Fibroblast of the conjunctiva (primary cell): Measurements from ENCODE around the gene GLRB.
"Not testable (repeated sequence)": the region's sequence is repeated elsewhere in the genome, so short reads cannot be mapped to it uniquely, and the experiment has no call there.

ENCODE experiments used
- DNase-seq: peaks from one replicate; pipeline ENCODE4 v3.0.0-alpha.2; 2010; ENCODE audit warnings: low read depth

GLRB gene

GRCh38 chr4:157128395-157128794, 52.4 kb downstream of the GLRB start:
- DNase-seq: peak; percentile 24

- DNase-seq: no peak
These were observed 66.0 kb downstream of the GLRB start for GRCh38 chr4:157141976-157142375.

GRCh38 chr4:157143369-157143768, 67.4 kb downstream of the GLRB start:
- DNase-seq: no peak

- peak; percentile 29 for DNase-seq
These were observed 75.8 kb downstream of the GLRB start for GRCh38 chr4:157151711-157152110.

GRCh38 chr4:157165935-157166610, 90.1 kb downstream of the GLRB start:
- no peak for DNase-seq

GRCh38 chr4:157170321-157170720, 94.4 kb downstream of the GLRB start:
- DNase-seq: no peak

- peak; percentile 9 for DNase-seq
These were observed 96.1 kb downstream of the GLRB start for GRCh38 chr4:157172011-157172410.

GRCh38 chr4:157180268-157180667, 104.3 kb downstream of the GLRB start:
- DNase-seq: not testable (repeated sequence)

GRCh38 chr4:157184300-157184699, 108.3 kb downstream of the GLRB start:
- no peak for DNase-seq

- DNase-seq: no peak
These were observed 109.4 kb downstream of the GLRB start for GRCh38 chr4:157185363-157185762.

- DNase-seq: no peak
These were observed 119.4 kb downstream of the GLRB start for GRCh38 chr4:157195374-157195773.

- DNase-seq: no peak
These were observed 120.1 kb downstream of the GLRB start for GRCh38 chr4:157196046-157196445.

- DNase-seq: no peak
These were observed 128.8 kb downstream of the GLRB start for GRCh38 chr4:157204634-157205244.

- DNase-seq: peak; percentile 9
These were observed 141.8 kb downstream of the GLRB start for GRCh38 chr4:157217708-157218107.

GRCh38 chr4:157219711-157220370, 143.9 kb downstream of the GLRB start:
- DNase-seq: peak; percentile 12

GRCh38 chr4:157220371-157220881, 144.5 kb downstream of the GLRB start, which contains the start of gene GRIA2:
Gene GRIA2 (plus strand): TSS chr4:157220728. CDS start chr4:157221043, 315 bp downstream.
- no peak for DNase-seq

- DNase-seq: no peak
These were observed 145.5 kb downstream of the GLRB start for GRCh38 chr4:157221426-157221894.
